ENCODE results near the gene SSR1.

DNA sequence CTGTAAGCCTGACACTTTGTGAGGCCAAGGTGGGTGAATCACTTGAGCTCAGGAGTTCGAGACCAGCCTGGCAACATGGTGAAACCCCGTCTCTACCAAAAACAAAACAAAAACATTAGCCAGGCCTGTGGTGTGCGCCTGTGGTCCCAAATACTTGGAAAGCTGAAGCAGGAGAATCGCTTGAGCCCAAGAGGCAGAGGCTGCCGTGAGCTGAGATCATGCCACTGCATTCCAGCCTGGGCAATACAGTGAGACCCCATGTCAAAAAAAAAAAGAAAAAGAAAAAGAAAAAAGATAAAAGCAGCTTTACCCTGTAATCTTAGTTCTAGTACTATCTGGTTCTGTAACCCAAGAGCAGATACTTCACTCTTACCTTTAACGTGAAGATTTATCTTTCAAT is 27.6 kb downstream of the SSR1 start:
- TF ChIP-seq, protein P1, sequence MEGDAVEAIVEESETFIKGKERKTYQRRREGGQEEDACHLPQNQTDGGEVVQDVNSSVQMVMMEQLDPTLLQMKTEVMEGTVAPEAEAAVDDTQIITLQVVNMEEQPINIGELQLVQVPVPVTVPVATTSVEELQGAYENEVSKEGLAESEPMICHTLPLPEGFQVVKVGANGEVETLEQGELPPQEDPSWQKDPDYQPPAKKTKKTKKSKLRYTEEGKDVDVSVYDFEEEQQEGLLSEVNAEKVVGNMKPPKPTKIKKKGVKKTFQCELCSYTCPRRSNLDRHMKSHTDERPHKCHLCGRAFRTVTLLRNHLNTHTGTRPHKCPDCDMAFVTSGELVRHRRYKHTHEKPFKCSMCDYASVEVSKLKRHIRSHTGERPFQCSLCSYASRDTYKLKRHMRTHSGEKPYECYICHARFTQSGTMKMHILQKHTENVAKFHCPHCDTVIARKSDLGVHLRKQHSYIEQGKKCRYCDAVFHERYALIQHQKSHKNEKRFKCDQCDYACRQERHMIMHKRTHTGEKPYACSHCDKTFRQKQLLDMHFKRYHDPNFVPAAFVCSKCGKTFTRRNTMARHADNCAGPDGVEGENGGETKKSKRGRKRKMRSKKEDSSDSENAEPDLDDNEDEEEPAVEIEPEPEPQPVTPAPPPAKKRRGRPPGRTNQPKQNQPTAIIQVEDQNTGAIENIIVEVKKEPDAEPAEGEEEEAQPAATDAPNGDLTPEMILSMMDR (conservative IDR thresholded peaks at IDR 0.05; ENCODE audit: low read length) = no peak
- no peak for TF ChIP-seq EZH2phosphoT487 (IDR thresholded peaks at IDR 0.05; ENCODE audit: borderline replicate concordance, low read depth, low read length)

Data from OCI-LY7 (cell line).